Measurements from ENCODE around the gene TSPAN5.

DNA sequence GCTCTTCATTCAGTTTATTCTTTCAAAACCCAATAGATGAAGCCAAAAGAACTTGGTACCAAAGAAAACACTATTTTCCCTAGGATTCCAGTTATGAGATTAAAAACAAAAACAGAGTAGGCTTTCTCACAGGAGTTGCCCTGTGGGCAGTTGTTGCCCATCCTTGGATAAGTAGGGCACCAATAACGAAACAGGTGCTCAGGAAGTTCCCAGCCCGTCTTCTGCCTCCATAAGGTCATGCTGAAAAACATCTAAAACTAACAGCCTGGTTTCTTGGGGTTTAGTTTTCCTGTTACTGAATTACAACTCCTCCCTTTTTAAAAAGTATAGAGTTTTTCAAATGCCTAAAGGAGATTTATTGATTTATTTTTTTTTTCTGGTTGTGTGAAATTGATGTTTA, 14.7 kb downstream of the TSPAN5 start:
- TF ChIP-seq, protein P1, sequence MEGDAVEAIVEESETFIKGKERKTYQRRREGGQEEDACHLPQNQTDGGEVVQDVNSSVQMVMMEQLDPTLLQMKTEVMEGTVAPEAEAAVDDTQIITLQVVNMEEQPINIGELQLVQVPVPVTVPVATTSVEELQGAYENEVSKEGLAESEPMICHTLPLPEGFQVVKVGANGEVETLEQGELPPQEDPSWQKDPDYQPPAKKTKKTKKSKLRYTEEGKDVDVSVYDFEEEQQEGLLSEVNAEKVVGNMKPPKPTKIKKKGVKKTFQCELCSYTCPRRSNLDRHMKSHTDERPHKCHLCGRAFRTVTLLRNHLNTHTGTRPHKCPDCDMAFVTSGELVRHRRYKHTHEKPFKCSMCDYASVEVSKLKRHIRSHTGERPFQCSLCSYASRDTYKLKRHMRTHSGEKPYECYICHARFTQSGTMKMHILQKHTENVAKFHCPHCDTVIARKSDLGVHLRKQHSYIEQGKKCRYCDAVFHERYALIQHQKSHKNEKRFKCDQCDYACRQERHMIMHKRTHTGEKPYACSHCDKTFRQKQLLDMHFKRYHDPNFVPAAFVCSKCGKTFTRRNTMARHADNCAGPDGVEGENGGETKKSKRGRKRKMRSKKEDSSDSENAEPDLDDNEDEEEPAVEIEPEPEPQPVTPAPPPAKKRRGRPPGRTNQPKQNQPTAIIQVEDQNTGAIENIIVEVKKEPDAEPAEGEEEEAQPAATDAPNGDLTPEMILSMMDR (IDR thresholded peaks at IDR 0.05; ENCODE audit: poor library complexity) = no peak
- TF ChIP-seq EZH2 (IDR thresholded peaks at IDR 0.05; ENCODE audit: borderline replicate concordance) = no peak

All from hepatocyte (in vitro differentiated cells).